GM21526 (cell line): Measurements from ENCODE around the gene PROX1.
A peak's percentile ranks its signal among the peaks of the same experiment; 100 is the strongest.

Experiments
- ATAC-seq: cut with Tn5 transposase; IDR thresholded peaks from one replicate; pipeline ENCODE4 v1.9.1; 2021; ENCODE audit warnings: moderate library complexity; ENCODE audit not compliant: unreplicated experiment, low FRiP score

PROX1 gene

DNA sequence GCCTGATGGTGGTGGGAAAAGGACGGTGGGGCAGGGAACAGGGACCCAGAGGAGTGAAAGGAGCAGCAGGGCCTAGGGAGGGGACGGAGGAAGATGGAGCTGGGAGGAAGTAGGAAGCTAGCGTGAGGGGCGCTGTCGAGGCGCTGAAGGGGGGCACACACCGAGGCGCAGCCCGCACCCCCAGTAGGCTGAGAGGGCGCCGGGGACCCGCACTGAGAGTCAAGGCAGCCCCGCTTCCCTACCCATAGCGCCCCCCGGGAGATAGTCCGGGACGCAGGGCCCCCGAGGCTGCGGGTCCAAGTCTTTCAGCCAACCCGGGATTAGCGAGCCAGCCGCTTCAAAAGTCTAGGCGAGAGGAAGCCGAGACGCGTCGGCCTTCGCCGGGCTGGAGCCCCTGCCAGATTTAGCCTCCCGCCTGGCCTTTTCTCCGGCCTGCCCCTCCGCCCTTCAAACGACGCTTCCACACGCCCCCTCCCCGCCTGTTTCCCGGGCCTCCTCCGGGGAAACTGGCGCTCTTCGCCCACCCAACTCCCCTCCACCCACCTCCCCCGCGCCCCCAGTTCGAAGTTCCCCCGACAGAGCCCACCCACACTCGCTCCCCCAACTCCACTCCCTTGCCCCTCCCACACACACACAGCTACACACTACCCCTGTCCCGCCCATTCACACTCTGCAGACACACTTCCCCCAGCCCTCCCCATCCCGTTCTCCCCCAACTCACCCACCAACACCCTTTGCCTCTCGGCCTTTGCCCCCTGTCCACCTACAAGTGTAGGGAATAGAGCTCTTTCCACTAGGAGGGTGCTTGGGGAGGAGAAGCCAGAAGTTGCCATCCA lies 7.8 kb upstream of the PROX1 start:
- ATAC-seq: no peak

DNA sequence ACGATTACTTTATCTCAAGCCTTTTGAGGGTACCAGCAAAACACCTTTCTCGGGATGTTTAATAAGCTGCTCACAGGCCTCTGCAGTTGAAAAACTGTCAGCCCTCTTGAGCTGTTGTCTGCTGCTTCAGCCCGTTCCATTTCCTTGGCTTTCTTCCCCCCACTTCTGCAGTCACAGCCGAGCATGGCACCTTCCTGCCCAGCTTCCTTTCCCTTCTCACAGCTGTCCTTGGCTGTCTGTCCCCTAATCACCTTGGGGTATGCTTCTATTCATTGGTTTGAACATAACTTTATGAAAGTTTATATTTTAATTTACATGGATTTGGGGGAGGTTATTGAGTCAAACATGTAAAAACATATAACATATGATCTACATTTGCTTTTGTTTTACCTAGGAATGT lies 6.9 kb upstream of the PROX1 start:
- no peak for ATAC-seq

DNA sequence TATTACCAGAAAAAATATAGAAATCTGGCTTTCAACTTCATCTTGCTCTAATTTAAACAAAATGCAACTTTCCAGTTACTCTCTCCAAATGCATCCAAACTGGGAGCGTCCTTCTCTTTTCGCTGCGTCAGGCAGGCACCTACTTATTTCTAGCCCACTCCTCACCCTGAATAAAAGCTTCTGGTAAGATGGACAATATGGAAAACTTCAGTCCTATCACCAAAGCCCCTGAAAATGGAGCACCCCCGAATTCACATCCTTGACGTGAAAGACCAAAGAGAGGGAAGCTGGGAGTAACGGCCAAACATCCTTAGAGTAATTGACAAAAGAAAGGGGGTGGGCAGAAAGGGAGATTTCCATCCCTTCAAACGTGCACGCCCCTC lies 5.5 kb upstream of the PROX1 start:
- no peak for ATAC-seq

DNA sequence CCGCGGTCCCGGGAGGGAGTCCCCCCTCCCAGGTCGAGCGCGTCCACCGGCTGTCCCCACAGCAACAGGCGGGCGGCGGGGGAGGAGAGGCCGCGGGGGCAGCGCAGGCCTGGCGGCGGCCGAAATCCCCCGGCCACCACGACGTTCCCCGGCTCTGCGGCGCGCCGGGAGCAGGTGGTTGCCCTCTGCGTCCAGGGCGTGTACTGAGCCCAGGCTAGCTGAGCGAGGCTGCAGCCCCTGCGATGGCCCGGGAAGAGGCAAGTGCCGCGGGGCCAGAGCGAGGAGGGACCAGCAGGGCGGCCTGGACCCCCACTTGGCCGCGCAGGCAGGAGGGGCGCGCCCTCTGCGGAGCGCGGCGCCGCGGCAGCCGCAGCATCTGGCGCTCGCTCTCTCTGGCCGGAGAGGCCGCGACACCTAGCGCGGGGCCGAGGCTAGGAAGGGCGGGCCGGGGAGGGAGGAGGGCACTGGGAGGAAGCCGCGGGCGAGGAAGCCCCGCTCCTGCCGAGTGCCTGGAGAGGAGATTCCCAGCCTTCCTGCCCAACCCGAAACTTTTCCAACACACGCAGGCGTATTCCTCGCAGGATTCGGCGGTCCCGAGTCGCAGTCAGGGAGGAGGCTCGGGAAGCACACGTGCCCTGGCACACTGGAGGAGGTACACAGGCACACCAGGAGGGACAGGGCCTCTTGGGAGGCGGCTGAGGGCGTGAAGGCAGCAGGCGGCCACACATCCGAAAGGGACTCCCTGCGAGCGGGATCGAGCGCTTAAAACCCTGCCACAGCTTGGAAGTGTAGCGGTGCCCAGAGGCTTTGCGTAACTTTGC lies 4.9 kb upstream of the PROX1 start:
- ATAC-seq: no peak

DNA sequence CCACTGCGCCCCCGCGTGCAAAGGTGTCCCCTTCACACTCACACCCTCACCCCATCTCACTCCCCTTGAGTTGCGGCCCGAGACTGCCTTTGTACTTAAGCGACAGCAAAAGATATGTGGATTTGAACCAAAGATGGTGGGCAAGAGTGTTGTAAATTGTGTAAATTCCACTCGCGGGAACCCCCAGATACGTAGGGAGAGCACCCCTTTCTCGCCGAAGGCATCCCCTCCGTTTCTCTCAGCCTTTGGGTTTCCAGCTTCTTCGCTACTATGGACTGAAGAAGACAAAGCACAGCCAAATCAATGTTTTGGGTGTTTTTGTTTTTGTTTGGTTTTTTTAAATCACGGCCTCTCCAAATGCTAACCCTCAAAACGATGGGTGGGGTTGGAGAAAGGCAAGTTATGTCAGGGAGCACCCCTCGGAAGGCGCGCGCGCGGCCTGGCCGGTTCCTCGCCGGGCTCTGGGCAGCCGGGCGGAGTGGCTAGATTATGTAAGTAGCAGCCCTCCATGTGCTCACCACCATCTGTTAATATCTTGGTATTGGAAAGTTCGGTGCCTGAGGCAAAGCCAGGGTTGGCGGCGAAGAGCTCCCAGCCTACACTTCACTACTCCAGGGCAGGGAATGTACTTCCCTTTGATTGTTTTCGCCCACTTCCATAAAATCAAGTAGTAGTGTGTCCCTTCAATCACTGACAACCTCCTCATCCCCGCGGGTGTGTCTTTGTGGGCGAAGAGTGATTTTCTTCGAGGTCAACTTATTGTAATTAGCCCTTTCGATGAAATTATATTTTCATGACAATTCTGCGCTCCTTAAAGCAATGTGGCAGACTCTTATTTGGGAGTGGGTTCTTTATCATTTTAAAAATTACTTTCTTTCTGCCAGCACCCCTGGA lies 4.0 kb upstream of the PROX1 start:
- no peak for ATAC-seq

DNA sequence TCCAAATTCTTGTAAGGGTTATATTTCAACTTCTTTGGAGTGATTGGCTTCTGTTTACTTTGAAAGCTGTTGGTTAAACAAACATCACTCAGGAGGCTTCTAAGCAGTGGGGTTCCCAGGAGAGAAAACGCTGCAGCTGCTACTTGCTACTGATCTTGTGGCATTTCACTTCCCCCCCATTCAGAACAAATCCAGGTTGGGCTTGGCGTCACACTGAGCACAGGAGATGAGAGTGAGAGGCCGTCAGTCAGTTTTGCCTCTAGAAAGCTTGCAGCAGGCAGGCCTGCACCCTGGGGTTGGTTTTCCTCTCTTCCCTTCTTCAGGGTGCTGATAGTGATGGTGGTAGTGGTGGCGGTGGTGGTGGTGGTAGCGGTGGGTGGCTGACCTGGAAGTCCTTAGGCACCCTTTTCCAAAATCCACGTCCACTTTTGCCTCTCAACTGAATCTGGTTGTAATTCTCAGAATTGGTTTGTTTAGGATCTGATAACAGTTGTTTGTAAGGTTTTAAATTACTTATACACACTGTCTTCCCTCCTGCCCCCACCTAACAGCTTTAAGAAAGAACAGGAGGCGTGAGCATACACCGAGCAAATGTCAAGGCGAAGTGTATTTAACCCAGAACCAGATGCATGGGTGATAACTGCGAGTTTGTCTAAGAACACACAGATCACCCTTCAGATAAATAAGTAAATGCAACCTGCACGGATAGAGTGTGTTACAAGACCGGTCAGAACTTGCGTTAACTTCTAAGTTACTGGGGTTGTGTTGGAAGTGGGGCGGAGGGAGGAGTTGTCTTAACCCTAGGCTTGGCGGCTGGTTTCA lies 3.2 kb upstream of the PROX1 start:
- ATAC-seq: no peak

DNA sequence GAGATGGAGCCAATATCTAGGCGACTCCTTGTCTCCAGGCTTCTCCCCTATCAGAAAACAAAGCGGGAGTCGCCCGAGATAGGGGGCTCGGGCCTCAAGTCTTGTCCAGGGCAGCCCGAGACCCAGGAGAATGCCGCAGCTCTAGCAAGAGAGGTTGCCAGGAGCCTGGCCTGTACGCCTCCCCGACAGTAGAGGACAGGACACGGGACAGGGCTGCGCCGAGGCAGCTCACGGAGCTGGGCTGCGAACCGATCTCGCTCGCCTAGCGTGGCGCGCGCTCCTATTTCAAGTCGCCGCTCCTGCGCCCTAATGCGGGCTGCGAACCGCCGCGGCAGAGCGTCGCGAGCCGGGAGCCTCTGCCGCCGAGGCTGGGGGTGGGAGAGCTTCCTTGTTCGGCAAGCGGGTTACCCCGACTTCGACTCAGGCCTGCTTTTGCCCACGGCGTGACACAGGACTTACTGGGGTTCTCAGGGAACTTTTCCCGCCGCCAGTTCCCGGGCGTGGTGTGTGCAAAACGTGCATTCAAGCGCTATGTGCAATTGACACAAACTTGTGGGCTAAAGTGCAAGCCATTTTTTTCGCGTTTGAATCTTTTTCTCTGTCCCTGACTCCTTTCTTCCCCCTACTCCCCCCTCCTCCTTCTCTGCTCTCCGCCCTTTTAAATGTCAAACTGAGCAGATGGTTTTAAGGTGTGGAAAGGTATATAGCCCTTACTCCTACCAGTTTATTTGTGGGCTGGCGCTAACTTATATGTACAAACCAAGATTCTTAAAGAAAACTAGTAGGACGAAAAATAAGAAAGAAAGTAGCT lies 2.4 kb upstream of the PROX1 start:
- ATAC-seq: no peak

DNA sequence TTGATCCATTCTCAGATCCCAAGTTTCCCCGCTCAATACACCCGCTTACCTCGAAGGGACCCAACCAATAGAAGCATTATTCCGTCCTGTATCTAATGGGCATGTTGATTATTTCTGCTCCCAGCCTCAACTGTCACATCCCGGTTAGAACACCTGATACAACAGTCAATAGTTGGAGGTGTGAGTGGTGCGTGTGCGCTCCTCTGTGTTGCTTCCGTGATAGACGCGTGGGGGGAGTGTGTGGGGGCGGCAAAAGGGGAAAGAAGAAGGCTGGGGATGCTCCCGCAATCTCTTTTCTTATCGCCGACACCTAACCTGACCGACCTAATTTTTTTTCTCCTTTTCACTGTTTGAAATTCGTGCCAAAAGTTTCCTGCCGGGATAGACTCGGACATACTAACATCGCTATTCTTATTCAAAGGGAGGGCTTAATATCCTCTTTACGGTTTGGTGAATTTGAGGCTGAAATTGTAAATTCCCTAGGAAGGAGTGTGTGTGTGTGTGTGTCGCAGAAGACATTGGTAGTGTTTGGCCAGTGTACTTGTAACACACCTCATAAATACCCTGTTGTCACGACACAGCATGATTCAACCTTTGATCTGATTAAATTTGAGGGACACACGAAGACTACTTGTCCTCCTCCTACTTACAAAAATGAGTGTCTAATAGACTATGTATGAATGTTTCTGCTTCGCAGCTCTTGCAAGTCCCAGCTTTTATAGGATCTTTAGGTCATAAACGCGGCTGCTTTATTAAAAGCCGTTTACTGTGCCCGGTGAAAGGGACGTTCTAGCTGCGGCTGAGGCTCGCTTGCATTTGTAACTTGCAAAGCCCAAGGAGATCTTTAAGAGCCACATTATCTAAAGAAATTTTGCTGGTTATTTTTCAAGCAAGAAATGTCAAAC lies 1.5 kb upstream of the PROX1 start:
- ATAC-seq: no peak

DNA sequence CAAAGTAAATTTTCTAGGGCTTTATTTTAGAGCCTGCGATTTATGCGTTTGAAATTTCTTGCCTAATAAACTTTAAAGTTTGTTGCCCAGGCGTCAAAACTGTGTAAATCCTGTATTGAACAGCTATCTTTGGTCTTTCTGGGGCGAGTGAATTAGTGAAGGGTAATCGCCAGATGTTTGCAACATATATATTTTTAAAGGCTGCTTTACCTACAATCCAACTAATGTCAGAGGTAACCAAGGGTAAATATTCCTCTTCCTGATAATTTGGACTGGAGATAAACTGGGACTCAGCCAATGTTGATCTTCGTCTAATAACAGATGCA lies 885 bp upstream of the PROX1 start:
- ATAC-seq: no peak

DNA sequence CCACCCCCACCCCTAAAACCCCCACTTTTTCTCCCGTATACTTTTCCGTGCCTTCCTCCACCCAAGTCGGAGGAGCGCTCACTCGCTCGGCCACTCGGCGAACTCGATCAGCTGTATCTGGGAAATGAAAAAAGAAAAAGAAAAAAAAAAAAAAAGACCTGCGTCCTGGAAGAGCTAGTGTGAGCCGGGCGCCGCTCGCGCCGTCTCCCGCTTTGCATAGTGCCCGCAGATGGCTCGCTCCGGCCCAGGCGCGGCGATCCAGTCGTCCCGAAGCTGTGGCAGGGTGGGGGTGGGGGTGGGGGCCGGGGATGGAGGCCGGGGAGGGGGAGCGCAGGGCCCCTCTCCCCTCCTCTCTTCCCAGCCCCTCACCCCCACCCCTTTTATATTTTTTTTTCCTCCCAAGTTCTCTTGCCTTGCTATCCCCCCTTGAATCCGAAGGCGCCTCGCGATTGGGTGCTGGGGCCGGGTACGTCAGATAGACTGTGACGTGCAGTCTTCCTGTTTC lies 299 bp upstream of the PROX1 start:
- peak; percentile 51 for ATAC-seq

DNA sequence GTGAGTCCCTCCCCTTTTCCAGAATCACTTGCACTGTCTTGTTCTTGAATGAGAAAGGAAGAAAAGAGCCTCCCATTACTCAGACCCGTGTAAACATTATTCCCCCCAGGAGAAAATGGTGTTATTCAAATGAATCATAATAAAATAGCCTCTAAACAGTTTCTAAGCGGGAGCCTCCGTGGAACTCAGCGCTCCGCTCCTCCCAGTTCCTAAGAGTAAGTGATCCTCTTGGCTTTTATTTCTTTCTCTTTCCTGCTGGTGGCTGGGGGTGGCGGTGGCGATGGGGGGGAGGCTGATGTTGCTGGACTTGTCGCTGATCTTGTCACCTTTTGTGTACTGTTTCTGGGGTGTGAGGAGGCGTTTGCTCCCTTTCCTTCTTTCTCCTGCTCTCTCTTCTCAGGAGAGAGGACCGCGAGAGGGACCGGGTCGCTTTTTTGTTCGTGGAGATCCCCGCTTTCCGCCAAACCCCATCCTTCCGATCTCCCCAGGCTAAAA lies 781 bp downstream of the PROX1 start:
- ATAC-seq: no peak

DNA sequence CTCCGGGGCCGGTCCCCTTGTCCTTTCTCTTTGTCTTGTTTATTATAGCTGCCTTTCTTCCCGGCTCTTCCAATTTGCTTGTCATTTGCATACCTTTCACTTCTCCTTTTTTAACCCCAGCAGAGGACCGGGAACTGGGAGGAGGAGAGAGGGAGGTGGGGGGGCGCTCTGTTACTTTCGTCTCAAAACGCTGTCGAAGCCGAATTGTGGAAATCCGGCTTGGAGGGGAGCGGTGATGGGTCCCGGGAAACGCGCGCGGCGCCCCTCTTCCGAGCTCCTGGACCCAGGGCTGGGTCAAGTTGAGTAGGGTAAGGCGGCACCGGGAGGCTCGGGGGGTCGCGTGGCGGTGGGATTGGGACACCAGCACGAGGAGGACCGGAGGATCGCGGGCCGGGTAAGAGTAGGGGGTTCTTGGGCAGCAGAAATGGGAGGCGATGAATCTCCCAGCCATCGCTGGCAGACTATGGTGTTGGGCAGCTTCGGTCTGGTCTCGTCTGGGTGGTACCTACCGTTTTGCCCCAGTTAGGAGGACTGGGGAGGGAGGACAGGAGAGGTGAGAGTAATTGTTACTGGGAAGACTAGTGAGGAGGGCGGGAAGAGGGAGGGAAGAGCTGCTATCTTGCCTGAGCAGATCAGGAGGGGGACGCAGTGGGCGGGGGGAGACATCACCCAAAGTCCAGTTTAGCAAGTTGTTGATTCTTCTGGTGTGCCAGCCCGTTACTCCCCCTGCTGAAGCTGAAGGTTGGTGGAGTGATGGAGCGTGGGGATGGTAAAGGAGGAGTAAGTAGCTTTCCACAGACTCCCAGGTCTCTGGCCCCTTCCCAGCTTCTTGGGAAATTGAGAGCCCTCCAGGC lies 1.5 kb downstream of the PROX1 start:
- no peak for ATAC-seq

DNA sequence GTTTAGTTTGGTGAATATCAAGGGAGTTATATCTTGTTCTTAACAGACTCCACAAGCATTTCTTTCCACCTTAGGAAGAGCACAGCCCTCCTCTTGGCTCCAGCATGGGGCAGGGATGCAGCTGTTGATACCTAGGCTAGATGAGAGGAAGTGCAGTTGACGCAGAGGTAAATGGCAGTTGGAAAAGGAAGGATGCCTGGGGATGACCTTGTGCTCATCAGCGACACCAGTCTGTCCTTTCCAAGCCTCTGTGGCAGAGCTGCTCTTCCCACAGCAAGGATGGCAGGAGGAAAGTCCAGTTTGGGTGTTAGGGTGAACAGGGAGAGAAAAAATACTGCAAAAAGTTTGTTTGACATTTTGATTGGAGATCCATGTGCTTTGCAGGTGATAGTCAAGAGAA lies 6.2 kb downstream of the PROX1 start:
- ATAC-seq: no peak

DNA sequence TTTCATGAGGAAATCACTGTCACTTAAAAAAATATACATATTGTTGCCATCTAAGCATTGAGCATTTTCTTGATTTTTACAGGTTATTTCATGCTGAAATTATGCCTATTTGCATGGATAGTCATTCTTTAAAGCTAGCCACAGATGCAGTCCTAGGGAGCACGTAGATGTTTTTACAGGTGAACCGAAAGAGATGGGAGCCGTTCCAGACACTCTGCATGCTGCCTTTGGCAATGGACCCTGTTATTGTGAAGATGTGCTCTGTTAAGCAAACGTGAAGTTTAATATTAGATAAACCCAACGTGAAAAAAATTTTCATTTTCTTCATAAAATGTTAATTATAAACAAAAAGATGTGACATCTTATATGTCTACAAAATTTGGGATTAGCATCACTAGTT lies 7.1 kb downstream of the PROX1 start:
- ATAC-seq: no peak

DNA sequence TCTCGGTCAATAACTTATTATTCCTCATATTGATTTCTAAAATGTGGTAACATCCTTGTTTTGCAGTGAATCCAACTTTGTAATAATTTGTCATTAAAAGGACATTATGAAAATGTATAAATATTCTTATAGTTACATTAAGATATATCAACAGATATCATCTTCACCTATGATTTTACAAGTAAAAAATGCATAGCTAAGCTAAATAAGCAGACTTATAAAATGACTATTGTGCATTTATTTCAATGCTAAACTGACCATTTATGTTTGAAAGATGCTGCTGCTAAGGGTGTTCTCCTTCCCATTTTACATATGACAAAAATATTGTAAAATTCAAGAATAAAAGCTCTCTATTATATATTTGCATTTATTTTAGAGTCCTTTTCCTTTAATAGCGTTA lies 7.8 kb downstream of the PROX1 start:
- no peak for ATAC-seq

DNA sequence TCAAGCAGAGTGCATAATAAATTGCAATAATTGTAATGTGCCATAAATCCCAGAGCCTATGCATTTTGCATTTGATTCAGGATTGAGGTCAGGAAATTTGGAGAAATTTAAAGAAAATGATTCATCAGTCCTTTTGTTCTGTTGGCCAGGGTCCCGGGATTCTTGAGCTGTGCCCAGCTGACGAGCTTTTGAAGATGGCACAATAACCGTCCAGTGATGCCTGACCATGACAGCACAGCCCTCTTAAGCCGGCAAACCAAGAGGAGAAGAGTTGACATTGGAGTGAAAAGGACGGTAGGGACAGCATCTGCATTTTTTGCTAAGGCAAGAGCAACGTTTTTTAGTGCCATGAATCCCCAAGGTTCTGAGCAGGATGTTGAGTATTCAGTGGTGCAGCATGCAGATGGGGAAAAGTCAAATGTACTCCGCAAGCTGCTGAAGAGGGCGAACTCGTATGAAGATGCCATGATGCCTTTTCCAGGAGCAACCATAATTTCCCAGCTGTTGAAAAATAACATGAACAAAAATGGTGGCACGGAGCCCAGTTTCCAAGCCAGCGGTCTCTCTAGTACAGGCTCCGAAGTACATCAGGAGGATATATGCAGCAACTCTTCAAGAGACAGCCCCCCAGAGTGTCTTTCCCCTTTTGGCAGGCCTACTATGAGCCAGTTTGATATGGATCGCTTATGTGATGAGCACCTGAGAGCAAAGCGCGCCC lies 8.7 kb downstream of the PROX1 start:
- ATAC-seq: no peak
